ENCODE results near the gene SLC24A3.

Gene SLC24A3

DNA sequence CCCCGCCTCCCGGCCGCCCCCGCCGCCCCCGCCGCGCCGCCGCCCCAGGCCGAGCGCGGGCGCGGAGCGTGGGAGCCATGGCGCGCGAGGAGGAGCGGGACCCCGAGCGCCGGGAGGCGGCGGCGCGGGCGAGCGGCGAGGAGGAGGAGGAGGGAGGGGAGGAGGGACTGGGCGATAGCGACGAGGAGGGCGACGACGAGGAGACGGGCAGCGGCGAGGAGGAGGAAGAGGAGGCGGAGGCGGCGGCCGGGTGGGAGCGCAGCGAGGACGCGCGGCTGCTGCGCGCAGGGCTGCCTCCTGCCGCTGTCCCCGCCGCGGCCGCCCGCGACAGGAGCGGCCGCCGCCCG lies at the start of gene SLC24A3:
Gene SLC24A3, plus strand, starts transcription at position 174 of the 347 bp plus-strand sequence.
- DNase-seq (ENCODE audit: low read depth in 4 of 4, low spot score in 1 of 4) = no peak

DNA sequence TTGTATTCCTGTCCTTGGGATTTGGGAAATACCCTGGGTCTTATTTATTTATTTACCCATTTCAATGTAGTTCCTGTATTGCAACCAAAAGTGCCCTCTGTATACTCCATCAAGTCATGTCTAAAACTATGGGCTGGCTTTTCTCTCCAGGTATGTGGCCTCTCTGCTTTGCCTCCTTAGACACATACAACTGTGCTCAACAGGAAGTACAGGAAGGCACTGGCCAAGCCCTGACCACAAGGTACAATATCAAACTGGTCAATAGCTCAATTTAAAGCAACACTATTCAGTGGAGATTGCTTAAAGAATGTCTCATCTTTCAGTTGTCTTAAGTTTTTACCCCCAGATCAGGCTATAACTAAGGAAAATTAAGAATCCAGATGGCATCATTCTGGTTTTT lies 42.3 kb upstream of the SLC24A3 start:
- no peak for DNase-seq (ENCODE audit: low read depth in 4 of 4, low spot score in 1 of 4)

DNA sequence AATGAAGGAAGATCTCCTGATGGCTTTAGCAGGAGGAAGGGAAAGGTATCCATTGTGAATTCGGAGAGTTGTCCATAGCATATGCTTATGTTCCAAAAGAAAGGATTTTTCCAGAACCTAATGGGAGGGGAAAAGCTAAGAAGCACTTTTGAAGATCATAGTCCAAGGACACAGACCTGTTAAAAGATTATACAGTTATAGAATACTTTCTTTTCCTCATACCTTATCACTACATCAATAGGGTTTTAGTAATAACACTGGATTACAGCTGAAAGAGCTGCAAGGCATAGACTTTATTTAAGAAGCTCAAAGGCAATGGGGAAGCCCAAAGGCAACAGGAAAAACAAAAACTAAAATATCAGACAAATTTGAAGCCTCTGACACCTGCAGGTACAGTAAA lies 39.8 kb upstream of the SLC24A3 start:
- DNase-seq (ENCODE audit: low read depth in 4 of 4, low spot score in 1 of 4) = no peak

- DNase-seq (ENCODE audit: low read depth in 4 of 4, low spot score in 1 of 4) = no peak
These were observed 35.9 kb upstream of the SLC24A3 start for GRCh38 chr20:19176470-19177052.

DNA sequence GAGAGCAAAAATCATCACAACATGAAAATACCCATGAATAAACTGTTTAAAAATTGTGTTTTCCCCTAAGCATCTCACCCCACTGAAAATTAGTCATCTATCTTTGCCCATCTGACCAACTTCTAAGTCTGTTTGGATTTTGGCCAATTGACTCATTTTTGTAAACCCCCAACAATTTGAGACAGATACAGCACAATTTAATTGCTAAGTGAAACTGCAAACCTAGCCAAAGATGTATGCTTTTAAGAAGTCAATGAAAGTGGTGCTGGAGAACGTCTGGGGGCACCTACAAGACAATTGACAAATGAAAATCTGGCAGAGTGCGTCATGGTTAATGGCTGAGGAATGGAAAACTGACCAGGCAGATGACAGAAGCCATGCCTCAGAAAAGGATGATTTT lies 30.9 kb upstream of the SLC24A3 start:
- no peak for DNase-seq (ENCODE audit: low read depth in 4 of 4, low spot score in 1 of 4)

DNA sequence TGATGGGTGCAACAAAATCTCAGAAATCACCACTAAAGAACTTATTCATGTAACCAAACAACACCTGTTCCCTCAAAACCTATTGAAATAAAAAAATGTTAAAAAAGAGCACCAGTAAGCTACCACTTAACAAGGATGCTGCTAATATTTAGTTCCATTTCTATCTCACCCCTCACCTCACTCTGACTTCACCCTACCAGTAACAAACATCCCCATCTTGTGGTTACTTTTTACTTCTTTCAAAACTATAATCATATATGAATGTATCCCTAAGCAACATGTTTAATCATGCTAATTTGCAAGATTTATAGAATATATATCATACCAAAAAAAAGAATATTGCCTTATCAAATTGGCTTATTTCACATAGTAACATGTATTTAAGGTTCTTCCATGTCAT lies 27.4 kb upstream of the SLC24A3 start:
- no peak for DNase-seq (ENCODE audit: low read depth in 4 of 4, low spot score in 1 of 4)

DNA sequence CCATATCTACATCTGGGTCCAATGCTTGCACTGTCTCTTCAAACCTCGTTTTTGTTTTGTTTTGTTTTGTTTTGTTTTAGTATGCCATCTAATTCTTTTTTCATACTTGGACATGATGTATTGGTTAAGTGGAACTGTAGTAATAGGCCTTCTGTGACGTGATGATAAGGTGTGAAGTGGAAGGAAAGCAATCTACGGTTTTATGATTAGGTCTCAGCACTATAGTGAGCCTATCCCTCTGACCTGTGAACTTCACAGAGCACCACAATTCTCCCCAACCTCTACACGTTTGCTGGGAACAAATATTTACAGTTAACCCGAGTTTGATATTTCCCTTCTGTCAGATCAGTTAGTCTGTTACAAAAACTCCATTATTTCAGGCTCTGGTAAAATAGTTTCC lies 19.1 kb upstream of the SLC24A3 start:
- DNase-seq (ENCODE audit: low read depth in 4 of 4, low spot score in 1 of 4) = no peak

DNA sequence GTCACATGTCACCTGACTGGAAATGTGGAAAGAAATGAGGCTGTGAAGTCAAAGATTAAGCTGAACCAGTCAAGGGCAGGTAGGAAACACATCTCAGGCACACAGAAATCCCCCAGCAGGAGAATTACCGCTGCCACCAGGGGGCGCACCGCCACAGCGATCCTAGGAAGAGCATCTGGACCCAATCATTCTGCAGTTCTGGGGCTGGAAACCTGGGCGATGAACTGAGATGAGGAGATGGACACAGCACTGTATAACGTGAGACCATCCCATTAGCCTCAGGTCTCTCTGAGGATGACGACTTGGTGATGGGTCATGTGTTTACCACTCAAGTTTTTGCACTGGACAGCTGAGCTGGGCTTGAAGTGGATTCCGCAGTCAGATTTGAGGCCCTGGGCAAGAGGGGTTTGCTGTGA lies 6.5 kb upstream of the SLC24A3 start:
- DNase-seq (ENCODE audit: low read depth in 4 of 4, low spot score in 1 of 4) = peak; percentile 29 to 56 (median 50)

GRCh38 chr20:19207541-19207940 lies 4.9 kb upstream of the SLC24A3 start:
- DNase-seq (ENCODE audit: low read depth in 4 of 4, low spot score in 1 of 4) = no peak

GRCh38 chr20:19210391-19211155 lies 1.9 kb upstream of the SLC24A3 start:
- DNase-seq (ENCODE audit: low read depth in 4 of 4, low spot score in 1 of 4) = no peak

DNA sequence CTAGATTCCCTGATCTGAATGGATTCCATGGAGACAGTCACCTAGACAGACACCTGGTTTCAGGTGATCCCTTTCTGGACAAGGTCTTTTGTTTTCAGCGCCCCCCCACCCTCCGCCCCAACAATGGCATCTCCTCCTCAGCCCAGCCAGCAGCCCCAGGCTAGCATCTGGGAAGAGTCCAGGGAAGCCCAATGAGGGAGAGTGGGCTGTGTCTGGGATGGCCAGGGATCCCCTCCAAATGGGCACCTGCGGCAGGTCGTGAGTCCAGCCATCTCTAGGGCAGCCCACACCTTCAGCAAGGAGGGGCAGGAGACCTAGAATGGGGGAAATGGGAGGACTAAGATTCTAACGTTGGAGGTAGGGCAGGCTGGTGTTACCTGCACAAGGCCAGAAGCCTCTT lies 1.2 kb upstream of the SLC24A3 start:
- no peak for DNase-seq (ENCODE audit: low read depth in 4 of 4, low spot score in 1 of 4)

DNA sequence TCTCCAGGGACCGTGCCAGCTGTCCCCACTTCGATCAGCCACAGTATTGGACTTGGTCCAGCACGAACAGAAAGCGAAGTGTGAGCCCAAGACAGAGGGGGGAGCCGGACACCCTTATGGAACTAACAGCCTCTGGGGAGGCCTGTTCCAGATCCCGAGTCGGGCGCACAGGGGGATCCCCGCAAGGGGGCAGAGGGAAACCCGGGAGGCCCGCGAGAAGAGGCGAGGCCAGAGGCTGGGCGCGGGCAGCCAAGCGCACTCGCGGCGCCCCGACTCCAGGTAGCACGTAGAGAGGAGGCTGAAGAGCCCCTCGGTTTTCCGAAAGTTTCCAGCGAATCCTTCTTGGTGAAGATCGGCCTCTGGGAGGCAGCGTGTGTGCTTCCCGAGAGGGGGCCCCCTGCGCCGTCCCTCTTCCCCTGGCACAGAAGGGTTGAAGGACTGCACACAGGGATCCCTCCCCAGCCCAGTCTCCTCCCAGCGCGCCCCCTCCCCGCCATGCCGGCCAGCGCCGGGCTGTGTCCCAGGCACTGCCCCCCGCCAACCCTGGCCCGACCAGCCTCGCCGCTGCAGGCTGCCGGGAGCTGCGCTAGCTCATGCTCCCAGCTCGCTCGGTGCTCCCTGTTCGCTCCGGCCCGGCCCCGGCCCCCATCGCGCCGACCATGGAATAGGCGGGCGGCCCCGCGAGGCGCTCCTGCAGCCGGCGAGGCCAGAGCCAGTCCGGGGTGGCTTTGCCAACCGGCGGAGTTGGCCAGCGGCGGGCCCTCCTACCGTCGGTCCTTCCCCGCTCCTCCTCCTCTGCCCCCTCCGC lies 577 bp upstream of the SLC24A3 start:
- no peak for DNase-seq (ENCODE audit: low read depth in 4 of 4, low spot score in 1 of 4)

- no peak for DNase-seq (ENCODE audit: low read depth in 4 of 4, low spot score in 1 of 4)
These were observed 520 bp downstream of the SLC24A3 start for GRCh38 chr20:19212821-19213502.

DNA sequence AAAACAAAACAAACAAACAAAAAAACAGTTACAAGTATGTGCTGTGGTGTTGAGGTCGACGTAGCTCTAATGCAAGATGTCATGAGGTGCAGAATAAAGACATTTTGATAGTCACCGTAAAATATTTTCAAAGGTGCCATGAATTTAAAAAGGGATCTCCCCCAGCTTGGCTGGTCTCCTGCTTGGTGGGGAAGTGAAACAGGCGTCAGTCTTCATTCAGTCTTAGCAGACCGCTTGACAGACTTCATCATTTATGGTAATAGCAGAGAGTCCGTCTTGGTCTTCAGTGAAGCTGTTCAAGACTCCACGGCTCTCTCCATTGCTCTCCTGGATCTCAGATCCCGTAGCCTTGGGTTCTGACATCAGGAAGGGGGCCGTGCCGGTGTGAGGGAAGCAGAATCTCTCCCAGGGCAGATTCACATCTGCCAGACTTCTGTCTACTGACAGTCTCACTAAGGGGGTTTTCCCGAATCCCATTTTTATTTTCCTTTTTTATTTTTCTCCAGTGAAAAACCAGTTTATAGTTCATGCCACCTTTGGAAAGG lies 1.6 kb downstream of the SLC24A3 start:
- no peak for DNase-seq (ENCODE audit: low read depth in 4 of 4, low spot score in 1 of 4)

DNA sequence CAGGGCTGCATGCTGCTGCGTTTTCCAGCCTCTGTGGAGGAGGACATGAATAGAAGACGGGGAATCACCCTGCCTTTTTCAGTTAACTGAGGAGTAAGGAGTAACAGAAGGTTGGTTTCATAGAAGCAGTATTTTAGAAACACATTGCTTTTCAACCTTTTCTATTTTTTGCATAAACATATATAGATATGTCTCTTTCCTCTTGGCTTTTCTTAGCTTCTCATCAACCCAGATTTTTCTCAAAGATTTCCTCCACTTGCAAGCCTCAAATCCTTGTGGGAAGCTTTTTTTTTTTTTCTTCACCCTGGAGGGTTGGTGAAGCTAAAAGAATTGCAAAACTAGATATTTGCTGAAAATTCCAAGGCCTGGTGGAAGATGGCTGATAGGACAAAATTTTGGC lies 6.0 kb downstream of the SLC24A3 start:
- DNase-seq (ENCODE audit: low read depth in 4 of 4, low spot score in 1 of 4) = no peak

DNA sequence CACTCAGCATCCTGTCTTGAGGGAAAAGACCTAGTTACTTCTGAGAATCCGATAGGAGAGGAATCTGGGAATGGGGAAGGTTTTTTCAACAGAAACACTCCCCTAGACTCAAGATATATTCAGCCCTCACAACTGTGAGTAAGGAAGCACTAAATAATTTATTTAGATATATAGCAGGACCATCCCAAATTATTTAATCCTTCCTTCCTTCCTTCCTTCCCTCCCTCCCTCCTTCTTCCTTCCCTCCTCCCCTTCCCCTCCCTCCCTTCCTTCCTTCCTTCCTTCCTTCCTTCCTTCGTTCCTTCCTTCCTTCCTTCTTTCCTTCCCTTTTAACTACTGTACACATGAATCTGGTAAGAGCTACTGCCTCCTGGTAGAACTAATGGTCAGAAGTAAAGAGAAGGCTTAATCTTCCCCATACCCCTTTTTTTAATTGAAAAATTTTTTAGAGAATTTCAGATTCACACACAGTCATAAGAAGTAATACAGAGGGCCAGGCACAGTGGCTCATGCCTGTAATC lies 10.1 kb downstream of the SLC24A3 start:
- DNase-seq (ENCODE audit: low read depth in 4 of 4, low spot score in 1 of 4) = no peak

GRCh38 chr20:19223640-19224039 lies 11.2 kb downstream of the SLC24A3 start:
- no peak for DNase-seq (ENCODE audit: low read depth in 4 of 4, low spot score in 1 of 4)

DNA sequence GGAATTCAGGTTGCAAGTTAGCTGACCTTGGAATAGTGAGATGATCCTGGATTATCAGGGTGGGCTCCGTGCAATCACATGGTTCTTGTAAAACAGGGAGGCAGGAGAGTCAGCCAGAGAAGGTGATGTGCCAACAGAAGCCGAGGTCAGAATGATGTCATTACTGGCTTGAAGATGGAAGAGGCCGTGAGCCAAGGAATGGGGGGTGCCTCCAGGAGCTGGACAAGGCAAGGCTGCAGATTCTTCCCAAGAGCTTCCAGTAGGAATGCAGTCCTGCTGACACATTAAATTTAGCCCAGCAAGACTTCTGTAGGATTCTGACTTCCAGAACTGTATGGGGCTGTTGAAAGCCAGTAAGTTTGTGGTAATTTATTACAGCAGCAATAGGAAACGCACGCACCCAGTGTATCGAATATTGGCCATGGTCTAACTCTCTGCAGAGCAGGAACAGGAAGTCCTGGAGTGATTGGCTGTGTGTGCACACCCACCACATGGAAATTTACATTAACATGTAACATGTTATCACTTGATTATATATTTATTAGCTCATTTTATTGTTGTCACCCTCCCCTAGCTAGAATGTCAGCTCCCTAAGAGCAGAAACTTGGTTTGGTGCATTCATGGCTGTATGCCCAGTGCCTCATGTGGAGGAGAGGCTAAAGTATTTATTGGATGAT lies 19.1 kb downstream of the SLC24A3 start:
- DNase-seq (ENCODE audit: low read depth in 4 of 4, low spot score in 1 of 4) = no peak

DNA sequence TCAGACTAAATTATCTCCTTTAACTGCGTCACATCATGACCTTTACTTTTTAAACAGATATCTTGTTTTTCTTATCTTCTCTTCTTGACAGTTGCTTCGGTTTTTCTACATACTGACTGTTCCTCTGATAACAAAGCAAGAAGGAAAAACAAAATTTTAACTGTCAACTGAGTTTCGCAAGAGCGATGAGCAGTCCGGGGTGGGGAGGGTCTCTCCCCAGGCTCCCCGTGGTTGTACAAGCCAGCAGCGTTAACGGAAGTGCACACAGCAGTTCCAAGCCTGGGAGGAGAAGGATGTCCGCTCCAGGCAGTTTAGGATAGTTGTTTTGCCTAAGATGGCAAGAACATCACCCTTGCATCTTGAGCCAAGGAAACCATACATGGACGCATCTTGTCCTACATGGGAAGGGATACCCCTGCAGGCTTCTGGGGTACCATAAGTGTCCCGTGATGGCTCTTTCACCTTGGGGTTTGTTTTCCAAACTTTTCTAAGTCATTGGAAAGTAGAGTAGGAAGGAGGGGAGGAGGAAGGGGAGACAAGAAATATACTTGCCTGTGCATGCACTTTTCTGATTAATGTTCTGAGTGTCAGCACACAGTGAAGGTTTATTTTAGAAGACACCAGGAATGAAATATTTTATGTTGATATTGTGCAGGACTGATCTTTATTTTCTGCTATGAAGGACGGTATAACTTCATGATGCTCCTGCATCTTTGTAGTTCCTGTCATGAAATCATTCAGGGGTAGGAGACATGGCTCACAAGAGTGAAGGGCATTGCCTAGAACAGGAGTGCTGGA lies 20.8 kb downstream of the SLC24A3 start:
- DNase-seq (ENCODE audit: low read depth in 4 of 4, low spot score in 1 of 4) = no peak

Measured in stimulated activated CD4-positive, alpha-beta T cell treated with anti-CD3 and anti-CD28 coated beads, Interleukin-1b, Interleukin-23, amount 100 ng/mL, for 24 hours (primary cell).